Head of caudate nucleus (tissue), 42 donors: Measurements from ENCODE around the gene G6PD.
"Not testable (repeated sequence)": the region's sequence is repeated elsewhere in the genome, so short reads cannot be mapped to it uniquely, and the experiment has no call there.

Experiments
- DNase-seq, 42 donors: peaks; one replicate each; pipeline versions ENCODE4 v3.0.0 to v3.0.0-alpha.2; 2020 to 2021; ENCODE audit warnings: mixed read lengths in 7 of 42
- intact Hi-C: fragments of 100-400 bp; cut with DNase I; formaldehyde crosslinking; loops from one replicate; pipeline ENCODE4 v1.15.0; 2022

G6PD gene

GRCh38 chrX:154546354-154547244 is at the start of gene G6PD:
Gene G6PD (minus strand): TSS chrX:154546846. CDS start chrX:154546155, 691 bp downstream.
- peak in 29 of 42 donors; percentile 5 to 86 (median 70) for DNase-seq
- intact Hi-C loops, result no loop called here

- intact Hi-C loops, result no loop called here
- peak in 1 of 42 donors; percentile 10 for DNase-seq
Observed at GRCh38 chrX:154595559-154596249, 49.1 kb upstream of the G6PD start.

- DNase-seq, result peak in 1 of 42 donors; percentile 5
- intact Hi-C loops, result no loop called here
Observed at GRCh38 chrX:154594491-154594890, 47.8 kb upstream of the G6PD start.

GRCh38 chrX:154593201-154593600 is 46.6 kb upstream of the G6PD start:
- intact Hi-C loops, result no loop called here
- DNase-seq, result no peak

- intact Hi-C loops, result no loop called here
- DNase-seq, result no peak
Observed at GRCh38 chrX:154592505-154592904, 45.9 kb upstream of the G6PD start.

- intact Hi-C loops, DNase-seq: not testable (repeated sequence)
Observed at GRCh38 chrX:154590415-154590814, 43.8 kb upstream of the G6PD start.

GRCh38 chrX:154584585-154585183 is 38.0 kb upstream of the G6PD start, which contains the start of gene CTAG1A:
Gene CTAG1A (plus strand): TSS chrX:154585133. CDS start chrX:154585207, 74 bp downstream.
- DNase-seq, intact Hi-C loops: not testable (repeated sequence)

GRCh38 chrX:154582994-154583393 is 36.3 kb upstream of the G6PD start:
- DNase-seq, intact Hi-C loops: not testable (repeated sequence)

GRCh38 chrX:154575076-154575475 is 28.4 kb upstream of the G6PD start:
- intact Hi-C loops, DNase-seq: not testable (repeated sequence)

- intact Hi-C loops, DNase-seq: not testable (repeated sequence)
Observed at GRCh38 chrX:154573061-154573460, 26.4 kb upstream of the G6PD start.

- DNase-seq, intact Hi-C loops: not testable (repeated sequence)
Observed at GRCh38 chrX:154570361-154570760, 23.7 kb upstream of the G6PD start.

- DNase-seq, intact Hi-C loops: not testable (repeated sequence)
Observed at GRCh38 chrX:154562295-154562694, 15.6 kb upstream of the G6PD start.

- DNase-seq, result not testable (repeated sequence)
Observed at GRCh38 chrX:154560326-154560725, 13.7 kb upstream of the G6PD start.

GRCh38 chrX:154558896-154559295 is 12.2 kb upstream of the G6PD start:
- intact Hi-C loops, DNase-seq: not testable (repeated sequence)

More at GRCh38 chrX:154560326-154560725, 13.7 kb upstream of the G6PD start:
- intact Hi-C loops, result not testable (repeated sequence)

GRCh38 chrX:154558060-154558690 is 11.5 kb upstream of the G6PD start:
- intact Hi-C loops, DNase-seq: not testable (repeated sequence)

GRCh38 chrX:154552112-154552806 is 5.6 kb upstream of the G6PD start:
- intact Hi-C loops, DNase-seq: not testable (repeated sequence)

- DNase-seq, result no peak
- intact Hi-C loops, result no loop called here
Observed at GRCh38 chrX:154549766-154550165, 3.1 kb upstream of the G6PD start.

- no peak for DNase-seq
- intact Hi-C loops, result no loop called here
Observed at GRCh38 chrX:154548028-154548316, 1.3 kb upstream of the G6PD start.
